ENCODE measurements around the gene PIK3C2G.
"Not testable (repeated sequence)": the region's sequence is repeated elsewhere in the genome, so short reads cannot be mapped to it uniquely, and the experiment has no call there.

PIK3C2G gene

GRCh38 chr12:18468246-18469075, 207.1 kb downstream of the PIK3C2G start:
- in situ Hi-C loops (cut with MboI; ENCODE audit: low sequenced_read_pairs) = no loop called here

GRCh38 chr12:18470251-18470650, 208.9 kb downstream of the PIK3C2G start:
- in situ Hi-C loops (cut with MboI; ENCODE audit: low sequenced_read_pairs) = no loop called here

- in situ Hi-C loops (cut with MboI; ENCODE audit: low sequenced_read_pairs) = no loop called here
Measured at GRCh38 chr12:18472304-18472703, 211.0 kb downstream of the PIK3C2G start.

- in situ Hi-C loops (cut with MboI; ENCODE audit: low sequenced_read_pairs) = no loop called here
Measured at GRCh38 chr12:18472806-18473205, 211.5 kb downstream of the PIK3C2G start.

GRCh38 chr12:18476861-18477260, 215.5 kb downstream of the PIK3C2G start:
- in situ Hi-C loops (cut with MboI; ENCODE audit: low sequenced_read_pairs) = no loop called here

DNA sequence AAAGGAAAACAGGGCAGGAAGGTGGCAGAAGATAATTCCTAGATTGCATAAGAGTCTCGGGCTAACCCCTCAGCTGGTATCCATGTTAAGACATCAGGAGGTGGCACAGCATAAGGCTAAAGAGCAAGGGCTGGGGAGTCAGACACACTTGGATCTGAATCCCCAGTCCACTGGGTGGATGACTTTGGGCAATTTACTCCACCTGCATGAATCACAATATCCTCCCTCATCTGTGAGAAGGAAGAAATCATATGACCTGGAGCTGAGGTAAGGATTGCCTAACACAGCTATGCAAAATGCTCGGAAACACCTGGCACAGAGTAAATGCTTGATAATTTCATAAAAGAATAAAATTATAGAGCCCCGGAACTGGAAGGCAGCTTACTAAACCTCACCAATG, 217.9 kb downstream of the PIK3C2G start:
- in situ Hi-C loops (cut with MboI; ENCODE audit: low sequenced_read_pairs) = no loop called here

DNA sequence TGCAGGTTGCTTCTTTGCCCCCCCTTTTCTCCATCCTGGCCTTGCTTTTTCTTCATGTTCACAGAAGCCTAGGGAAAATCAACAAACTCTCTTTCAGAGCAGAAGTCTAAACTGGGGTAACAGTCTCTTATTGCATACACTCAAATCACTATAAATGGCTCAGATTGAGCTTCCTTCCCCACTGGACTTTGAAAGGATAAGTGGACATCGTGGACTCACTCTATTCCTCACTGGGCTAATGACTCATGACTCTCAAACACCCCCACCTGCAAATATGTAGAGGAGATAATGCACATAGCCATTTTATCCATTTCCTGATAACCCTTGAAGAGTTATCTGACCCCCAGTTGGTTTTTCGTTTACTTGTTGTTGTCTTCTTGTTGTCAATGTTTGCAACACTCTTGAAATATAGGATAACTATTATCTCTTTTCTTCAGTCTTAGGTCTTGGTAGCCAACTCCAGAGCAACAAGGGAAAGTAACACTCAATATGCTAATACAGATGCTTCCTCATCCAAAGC, 221.3 kb downstream of the PIK3C2G start:
- in situ Hi-C loops (cut with MboI; ENCODE audit: low sequenced_read_pairs) = no loop called here

GRCh38 chr12:18483698-18484325, 222.5 kb downstream of the PIK3C2G start:
- in situ Hi-C loops (cut with MboI; ENCODE audit: low sequenced_read_pairs) = no loop called here

- in situ Hi-C loops (cut with MboI; ENCODE audit: low sequenced_read_pairs) = no loop called here
Measured at GRCh38 chr12:18486036-18486435, 224.7 kb downstream of the PIK3C2G start.

DNA sequence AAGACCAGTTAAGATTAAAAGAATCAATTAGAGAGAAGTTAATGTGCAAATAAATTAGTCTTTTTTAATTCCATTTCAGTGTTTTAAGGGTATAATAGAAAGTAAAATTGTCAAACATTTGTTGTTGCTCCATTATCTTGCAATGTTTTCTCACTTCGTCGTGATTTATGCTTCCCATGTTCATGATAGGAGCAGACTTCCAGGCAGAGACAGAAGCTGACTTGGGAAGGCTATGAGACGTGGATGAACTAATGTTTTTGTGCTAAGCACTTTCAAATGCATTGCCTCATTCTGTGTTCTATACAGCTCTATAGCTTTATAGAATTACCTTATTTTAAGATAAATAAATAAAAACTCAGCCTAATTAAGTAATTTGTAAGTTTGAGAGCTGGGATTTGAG, 226.2 kb downstream of the PIK3C2G start:
- in situ Hi-C loops (cut with MboI; ENCODE audit: low sequenced_read_pairs) = no loop called here

DNA sequence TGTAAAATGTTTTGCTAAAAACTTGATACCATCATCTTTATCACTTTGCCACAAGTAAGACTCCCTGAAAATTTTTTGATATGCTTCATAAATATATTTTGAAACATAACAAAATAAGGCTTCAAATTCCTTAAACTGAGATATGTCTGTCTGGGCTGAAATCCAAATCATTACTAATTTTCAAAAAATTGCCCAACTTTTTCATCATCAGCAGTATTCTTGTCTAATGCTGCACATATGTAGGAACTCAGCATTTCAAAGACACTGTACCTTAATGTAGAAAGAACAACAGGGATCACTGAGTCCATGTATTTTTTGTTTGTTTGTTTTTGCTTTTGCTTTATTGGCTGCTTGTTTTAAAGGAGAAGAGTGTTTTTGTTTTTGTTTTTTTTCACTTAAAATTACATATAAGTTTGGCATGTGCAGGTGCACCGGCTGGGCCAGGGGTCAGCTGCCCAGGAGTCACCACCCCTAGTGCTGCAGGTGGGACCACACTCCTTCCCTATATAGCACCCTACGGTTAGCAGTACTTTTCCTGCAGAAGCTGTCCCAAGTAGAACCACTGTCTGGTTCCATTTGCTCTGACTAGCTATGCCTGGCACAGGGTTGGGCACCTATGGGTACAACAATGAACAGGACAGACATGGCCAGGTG, 231.2 kb downstream of the PIK3C2G start:
- in situ Hi-C loops (cut with MboI; ENCODE audit: low sequenced_read_pairs) = no loop called here

GRCh38 chr12:18496156-18496555, 234.8 kb downstream of the PIK3C2G start:
- in situ Hi-C loops (cut with MboI; ENCODE audit: low sequenced_read_pairs) = no loop called here

DNA sequence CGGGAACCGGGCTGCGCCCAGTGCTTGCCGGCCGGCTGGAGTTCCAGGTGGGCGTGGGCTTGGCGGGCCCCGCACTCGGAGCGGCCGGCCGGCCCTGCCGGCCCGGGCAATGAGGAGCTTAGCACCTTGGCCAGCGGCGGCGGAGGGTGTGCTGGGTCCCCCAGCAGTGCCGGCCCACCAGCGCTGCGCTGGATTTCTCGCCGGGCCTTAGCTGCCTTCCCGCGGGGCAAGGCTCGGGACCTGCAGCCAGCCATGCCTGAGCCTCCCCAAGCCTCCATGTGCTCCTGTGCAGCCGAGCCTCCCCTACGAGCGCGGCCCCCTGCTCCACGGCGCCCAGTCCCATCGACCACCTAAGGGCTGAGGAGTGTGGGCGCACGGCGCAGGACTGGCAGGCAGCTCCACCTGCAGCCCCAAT, 238.8 kb downstream of the PIK3C2G start:
- in situ Hi-C loops (cut with MboI; ENCODE audit: low sequenced_read_pairs) = not testable (repeated sequence)

DNA sequence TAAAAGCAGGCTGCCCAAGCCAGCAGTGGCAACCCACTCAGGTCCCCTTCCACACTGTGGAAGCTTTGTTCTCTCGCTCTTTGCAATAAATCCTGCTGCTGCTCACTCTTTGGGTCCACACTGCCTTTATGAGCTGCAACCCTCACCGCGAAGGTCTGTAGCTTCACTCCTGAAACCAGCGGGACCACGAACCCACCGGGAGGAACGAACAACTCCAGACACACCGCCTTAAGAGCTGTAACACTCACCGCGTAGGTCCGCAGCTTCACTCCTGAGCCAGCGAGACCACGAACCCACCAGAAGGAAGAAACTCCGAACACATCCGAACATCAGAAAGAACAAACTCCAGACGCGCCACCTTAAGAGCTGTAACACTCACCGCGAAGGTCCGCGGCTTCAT, 239.4 kb downstream of the PIK3C2G start:
- in situ Hi-C loops (cut with MboI; ENCODE audit: low sequenced_read_pairs) = not testable (repeated sequence)

DNA sequence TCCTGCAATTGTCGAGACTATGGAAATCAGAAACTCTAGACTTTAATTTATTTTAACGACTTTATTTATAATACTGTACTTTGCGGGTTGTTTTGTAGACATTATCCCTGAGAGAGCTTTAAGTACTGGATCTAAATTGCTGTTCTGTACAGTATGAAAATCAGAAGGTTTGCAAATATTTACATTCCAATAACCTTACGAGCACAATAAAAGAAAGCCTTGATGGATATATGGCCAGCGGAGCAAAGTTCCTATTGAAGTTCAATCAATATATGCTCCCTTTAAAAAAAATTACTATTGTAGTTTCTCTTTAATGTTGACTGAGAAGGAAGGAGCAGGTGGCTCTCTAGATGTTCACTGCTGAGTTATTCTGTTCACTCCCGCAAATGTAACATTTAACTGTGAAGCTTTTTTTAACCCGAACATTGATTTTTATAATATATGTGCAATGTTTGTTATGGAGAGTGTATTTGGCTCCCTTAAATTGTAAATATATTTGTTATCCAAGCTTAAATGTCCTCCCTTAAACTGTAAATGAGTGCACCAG, 241.2 kb downstream of the PIK3C2G start:
- in situ Hi-C loops (cut with MboI; ENCODE audit: low sequenced_read_pairs) = no loop called here

DNA sequence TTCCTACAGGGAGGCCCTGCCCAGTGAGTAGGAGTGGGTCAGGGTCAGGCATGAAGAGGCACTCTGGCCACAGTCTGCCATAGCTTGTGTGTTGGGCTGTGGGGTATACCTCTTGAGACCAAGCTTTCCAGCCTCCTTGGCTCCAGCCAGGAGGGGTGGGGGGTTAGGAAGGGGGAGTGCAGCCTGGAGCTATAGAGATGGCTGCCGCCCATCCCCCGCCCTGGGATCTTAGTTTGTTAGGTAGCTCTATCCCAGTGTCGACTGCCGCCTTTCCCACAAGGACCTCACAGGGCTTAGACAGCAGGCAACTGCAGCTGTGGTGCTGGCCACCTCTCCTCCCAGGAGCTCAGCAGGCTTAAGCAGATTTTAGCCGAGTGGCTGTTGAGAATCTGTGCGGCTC, 260.1 kb downstream of the PIK3C2G start:
- in situ Hi-C loops (cut with MboI; ENCODE audit: low sequenced_read_pairs) = no loop called here

GRCh38 chr12:18522806-18523205, 261.5 kb downstream of the PIK3C2G start:
- in situ Hi-C loops (cut with MboI; ENCODE audit: low sequenced_read_pairs) = no loop called here

- in situ Hi-C loops (cut with MboI; ENCODE audit: low sequenced_read_pairs) = not testable (repeated sequence)
Measured at GRCh38 chr12:18542497-18542896, 281.2 kb downstream of the PIK3C2G start.

DNA sequence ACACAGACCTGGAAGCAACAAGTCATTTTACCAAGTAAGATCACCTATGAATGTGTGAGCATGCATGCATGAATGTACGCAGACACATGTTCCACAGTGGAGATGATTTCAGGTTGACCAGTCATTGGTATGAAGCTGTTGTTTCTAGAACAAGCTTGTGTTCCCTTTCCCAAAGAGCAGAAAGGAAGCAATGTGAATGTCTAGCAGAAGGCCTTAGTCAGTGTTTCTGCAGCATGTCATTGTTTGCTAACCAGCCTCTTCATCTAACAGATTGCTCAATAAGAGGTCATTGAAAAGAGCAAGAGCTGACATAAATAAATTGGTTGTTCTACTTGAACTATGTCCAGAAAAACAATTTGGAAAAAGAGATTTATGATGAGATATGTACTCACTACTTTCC, 285.1 kb downstream of the PIK3C2G start:
- in situ Hi-C loops (cut with MboI; ENCODE audit: low sequenced_read_pairs) = no loop called here

DNA sequence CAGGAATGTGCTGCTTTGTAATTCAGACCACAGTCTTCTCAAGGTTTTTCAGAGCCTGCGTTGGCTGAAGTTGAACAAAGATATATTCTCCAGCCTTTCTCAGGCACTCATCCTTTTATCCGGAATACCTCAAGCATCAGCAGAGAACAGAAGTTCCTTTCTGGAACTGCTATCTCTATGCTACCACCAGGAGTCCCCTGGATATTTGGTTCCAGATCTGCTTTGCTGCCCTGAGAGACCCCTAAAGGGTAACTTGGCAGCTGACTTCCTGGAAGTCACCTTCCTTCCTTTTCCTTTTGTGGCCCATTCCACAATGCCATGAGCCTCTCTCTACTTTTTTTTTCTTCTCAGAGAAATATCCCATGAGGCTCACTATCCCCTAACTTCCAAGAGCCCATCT, 288.3 kb downstream of the PIK3C2G start:
- in situ Hi-C loops (cut with MboI; ENCODE audit: low sequenced_read_pairs) = no loop called here

DNA sequence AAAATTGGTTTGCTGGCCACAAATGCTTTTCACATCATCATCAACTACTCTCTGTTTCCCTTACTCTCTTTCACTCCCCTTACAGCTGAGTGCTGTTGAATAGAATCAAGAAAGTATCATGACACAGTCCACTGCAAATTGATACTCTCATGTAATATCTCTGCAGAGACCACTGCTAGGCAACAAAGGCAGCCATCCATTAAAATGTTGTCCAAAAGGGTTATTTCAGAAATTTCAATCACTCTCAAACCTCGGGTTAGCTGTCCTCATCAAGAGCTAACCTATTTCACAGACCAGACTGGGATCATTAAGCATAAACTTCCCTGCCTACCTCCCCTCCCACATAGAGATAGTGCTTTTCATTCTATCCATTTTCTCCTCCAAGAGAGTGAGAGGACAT, 289.8 kb downstream of the PIK3C2G start:
- in situ Hi-C loops (cut with MboI; ENCODE audit: low sequenced_read_pairs) = no loop called here

All from HL-60/S4 (cell line).